ENCODE results near the gene LSM7. TPM values are rescaled to one million over a fixed set of nuclear protein-coding genes. Genes with fewer than 3 reads are reported as not detected.

LSM7 gene
- total and polyA plus RNA-seq, 2 experiments from 2014 or later: 299 to 409 TPM

DNA sequence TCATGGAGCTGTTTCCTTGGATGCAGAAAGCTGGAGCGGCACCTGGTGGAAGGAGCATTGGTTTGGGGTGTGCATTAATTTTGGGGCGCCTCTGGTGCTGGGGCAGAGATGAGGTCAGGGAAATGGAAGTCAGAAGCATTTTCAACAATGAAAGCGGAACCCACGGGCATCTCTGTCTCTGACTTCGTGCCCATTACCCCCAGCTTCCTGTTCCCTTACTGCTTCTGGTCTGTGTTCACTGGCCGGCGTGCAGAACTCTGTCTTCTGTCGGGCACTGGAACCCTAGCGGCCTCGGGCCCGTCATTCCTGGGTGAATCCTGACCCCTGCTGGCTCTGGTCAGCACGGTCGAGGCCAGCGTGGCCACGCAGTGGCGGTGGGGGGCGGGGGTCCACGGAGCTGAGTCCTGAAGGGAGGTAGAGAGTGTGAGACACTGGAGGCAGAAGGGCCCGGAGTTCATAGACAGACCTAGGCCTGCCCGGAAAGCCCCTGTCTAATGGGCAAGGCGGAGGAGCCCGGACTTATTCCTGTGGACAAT is 12.5 kb downstream of the LSM7 start:
- Histone ChIP-seq H3K4me1 (ENCODE audit: insufficient read depth) (no peaks in the 10 kb centered on the region), H3K4me3 (no peak overlapping the region), H3K27ac (ENCODE audit: low read depth) (no peak overlapping the region), H3K36me3 (ENCODE audit: insufficient read depth) (no peaks in the 10 kb centered on the region), H2AFZ (no peak overlapping the region), H3F3A (replicated peaks; ENCODE audit: low read depth) (no peaks in the 10 kb centered on the region), H4K20me1 (replicated peaks; ENCODE audit: insufficient read depth) (no peaks in the 10 kb centered on the region), H3K4me2 (no peak overlapping the region; the same call in 1 of the 2 replicates), H3K27me3 (ENCODE audit: insufficient read depth) (no peaks in the 10 kb centered on the region), H3K9me2 (ENCODE audit: insufficient read depth) (no peaks in the 10 kb centered on the region), H3K79me2 (replicated peaks; ENCODE audit: insufficient read depth) (no peaks in the 10 kb centered on the region)
- TF ChIP-seq CTCF (conservative IDR thresholded peaks at IDR 0.05; ENCODE audit: low read depth in 2 of 2): peak; percentile 81 to 94
- no peak for TF ChIP-seq CREB1 (CRISPR knock-in tag; IDR thresholded peaks at IDR 0.05; ENCODE audit: low read depth)
- Mint-ChIP-seq H3K36me3 (ENCODE audit: low read depth) (no peaks in the 10 kb centered on the region), H3K4me1 (no peaks in the 10 kb centered on the region; the same call in 2 of the 3 replicates), H3K9me3 (peaks cover 6% of the 10 kb centered on the region; the same call in 1 of the 3 replicates), H3K27ac (no peak overlapping the region), H3K27me3 (ENCODE audit: insufficient read depth, low read depth, poor library complexity) (peaks cover 7% of the 10 kb centered on the region), H3K4me3 (no peak overlapping the region)
- peak; percentile 86 for DNase-seq (ENCODE audit: low spot score)
- ATAC-seq: peak; percentile 82

GRCh38 chr19:2315121-2315817 is 13.1 kb downstream of the LSM7 start:
- Histone ChIP-seq H3K9me2 (ENCODE audit: insufficient read depth) (no peaks in the 10 kb centered on the region), H3K79me2 (replicated peaks; ENCODE audit: insufficient read depth) (no peaks in the 10 kb centered on the region), H2AFZ (no peak overlapping the region), H3K4me3 (no peak overlapping the region), H4K20me1 (replicated peaks; ENCODE audit: insufficient read depth) (no peaks in the 10 kb centered on the region), H3F3A (replicated peaks; ENCODE audit: low read depth) (no peaks in the 10 kb centered on the region), H3K4me2 (no peak overlapping the region), H3K27ac (ENCODE audit: low read depth) (no peak overlapping the region), H3K36me3 (ENCODE audit: insufficient read depth) (no peaks in the 10 kb centered on the region), H3K4me1 (ENCODE audit: insufficient read depth) (no peaks in the 10 kb centered on the region), H3K27me3 (ENCODE audit: insufficient read depth) (no peaks in the 10 kb centered on the region)
- Mint-ChIP-seq H3K4me1 (no peaks in the 10 kb centered on the region; the same call in 2 of the 3 replicates), H3K4me3 (no peak overlapping the region), H3K27ac (no peak overlapping the region), H3K9me3 (peaks cover 6% of the 10 kb centered on the region; the same call in 1 of the 3 replicates), H3K36me3 (ENCODE audit: low read depth) (no peaks in the 10 kb centered on the region), H3K27me3 (ENCODE audit: insufficient read depth, low read depth, poor library complexity) (peaks cover 9% of the 10 kb centered on the region)
- no peak for ATAC-seq
- DNase-seq (ENCODE audit: low spot score): no peak
- TF ChIP-seq STAT1 (IDR thresholded peaks at IDR 0.05; ENCODE audit: unreplicated experiment) (no peak), EZH2 (IDR thresholded peaks at IDR 0.05; ENCODE audit: low read depth, unreplicated experiment) (no peak), CTCF (conservative IDR thresholded peaks at IDR 0.05; ENCODE audit: low read depth in 2 of 2) (no peak), NANOG (IDR thresholded peaks at IDR 0.05; ENCODE audit: borderline replicate concordance) (no peak), ZNF114 (CRISPR knock-in tag; IDR thresholded peaks at IDR 0.05) (no peak), POLR2AphosphoS5 (IDR thresholded peaks at IDR 0.05; ENCODE audit: low read depth) (no peak), JUNB (IDR thresholded peaks at IDR 0.05; ENCODE audit: unreplicated experiment) (no peak), EZH2phosphoT487 (IDR thresholded peaks at IDR 0.05; ENCODE audit: unreplicated experiment) (no peak), ZNF331 (CRISPR knock-in tag; IDR thresholded peaks at IDR 0.05; ENCODE audit: low read depth) (no peak)
- TF ChIP-seq, protein P1, sequence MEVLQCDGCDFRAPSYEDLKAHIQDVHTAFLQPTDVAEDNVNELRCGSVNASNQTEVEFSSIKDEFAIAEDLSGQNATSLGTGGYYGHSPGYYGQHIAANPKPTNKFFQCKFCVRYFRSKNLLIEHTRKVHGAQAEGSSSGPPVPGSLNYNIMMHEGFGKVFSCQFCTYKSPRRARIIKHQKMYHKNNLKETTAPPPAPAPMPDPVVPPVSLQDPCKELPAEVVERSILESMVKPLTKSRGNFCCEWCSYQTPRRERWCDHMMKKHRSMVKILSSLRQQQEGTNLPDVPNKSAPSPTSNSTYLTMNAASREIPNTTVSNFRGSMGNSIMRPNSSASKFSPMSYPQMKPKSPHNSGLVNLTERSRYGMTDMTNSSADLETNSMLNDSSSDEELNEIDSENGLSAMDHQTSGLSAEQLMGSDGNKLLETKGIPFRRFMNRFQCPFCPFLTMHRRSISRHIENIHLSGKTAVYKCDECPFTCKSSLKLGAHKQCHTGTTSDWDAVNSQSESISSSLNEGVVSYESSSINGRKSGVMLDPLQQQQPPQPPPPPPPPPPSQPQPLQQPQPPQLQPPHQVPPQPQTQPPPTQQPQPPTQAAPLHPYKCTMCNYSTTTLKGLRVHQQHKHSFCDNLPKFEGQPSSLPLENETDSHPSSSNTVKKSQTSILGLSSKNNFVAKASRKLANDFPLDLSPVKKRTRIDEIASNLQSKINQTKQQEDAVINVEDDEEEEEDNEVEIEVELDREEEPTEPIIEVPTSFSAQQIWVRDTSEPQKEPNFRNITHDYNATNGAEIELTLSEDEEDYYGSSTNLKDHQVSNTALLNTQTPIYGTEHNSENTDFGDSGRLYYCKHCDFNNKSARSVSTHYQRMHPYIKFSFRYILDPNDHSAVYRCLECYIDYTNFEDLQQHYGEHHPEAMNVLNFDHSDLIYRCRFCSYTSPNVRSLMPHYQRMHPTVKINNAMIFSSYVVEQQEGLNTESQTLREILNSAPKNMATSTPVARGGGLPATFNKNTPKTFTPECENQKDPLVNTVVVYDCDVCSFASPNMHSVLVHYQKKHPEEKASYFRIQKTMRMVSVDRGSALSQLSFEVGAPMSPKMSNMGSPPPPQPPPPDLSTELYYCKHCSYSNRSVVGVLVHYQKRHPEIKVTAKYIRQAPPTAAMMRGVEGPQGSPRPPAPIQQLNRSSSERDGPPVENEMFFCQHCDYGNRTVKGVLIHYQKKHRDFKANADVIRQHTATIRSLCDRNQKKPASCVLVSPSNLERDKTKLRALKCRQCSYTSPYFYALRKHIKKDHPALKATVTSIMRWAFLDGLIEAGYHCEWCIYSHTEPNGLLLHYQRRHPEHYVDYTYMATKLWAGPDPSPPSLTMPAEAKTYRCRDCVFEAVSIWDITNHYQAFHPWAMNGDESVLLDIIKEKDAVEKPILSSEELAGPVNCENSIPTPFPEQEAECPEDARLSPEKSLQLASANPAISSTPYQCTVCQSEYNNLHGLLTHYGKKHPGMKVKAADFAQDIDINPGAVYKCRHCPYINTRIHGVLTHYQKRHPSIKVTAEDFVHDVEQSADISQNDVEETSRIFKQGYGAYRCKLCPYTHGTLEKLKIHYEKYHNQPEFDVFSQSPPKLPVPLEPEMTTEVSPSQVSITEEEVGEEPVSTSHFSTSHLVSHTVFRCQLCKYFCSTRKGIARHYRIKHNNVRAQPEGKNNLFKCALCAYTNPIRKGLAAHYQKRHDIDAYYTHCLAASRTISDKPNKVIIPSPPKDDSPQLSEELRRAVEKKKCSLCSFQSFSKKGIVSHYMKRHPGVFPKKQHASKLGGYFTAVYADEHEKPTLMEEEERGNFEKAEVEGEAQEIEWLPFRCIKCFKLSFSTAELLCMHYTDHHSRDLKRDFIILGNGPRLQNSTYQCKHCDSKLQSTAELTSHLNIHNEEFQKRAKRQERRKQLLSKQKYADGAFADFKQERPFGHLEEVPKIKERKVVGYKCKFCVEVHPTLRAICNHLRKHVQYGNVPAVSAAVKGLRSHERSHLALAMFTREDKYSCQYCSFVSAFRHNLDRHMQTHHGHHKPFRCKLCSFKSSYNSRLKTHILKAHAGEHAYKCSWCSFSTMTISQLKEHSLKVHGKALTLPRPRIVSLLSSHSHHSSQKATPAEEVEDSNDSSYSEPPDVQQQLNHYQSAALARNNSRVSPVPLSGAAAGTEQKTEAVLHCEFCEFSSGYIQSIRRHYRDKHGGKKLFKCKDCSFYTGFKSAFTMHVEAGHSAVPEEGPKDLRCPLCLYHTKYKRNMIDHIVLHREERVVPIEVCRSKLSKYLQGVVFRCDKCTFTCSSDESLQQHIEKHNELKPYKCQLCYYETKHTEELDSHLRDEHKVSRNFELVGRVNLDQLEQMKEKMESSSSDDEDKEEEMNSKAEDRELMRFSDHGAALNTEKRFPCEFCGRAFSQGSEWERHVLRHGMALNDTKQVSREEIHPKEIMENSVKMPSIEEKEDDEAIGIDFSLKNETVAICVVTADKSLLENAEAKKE (CRISPR knock-in tag; IDR thresholded peaks at IDR 0.05): no peak

All from GM23338 (cell line).